ENCODE measurements around the gene PIK3R5.

DNA sequence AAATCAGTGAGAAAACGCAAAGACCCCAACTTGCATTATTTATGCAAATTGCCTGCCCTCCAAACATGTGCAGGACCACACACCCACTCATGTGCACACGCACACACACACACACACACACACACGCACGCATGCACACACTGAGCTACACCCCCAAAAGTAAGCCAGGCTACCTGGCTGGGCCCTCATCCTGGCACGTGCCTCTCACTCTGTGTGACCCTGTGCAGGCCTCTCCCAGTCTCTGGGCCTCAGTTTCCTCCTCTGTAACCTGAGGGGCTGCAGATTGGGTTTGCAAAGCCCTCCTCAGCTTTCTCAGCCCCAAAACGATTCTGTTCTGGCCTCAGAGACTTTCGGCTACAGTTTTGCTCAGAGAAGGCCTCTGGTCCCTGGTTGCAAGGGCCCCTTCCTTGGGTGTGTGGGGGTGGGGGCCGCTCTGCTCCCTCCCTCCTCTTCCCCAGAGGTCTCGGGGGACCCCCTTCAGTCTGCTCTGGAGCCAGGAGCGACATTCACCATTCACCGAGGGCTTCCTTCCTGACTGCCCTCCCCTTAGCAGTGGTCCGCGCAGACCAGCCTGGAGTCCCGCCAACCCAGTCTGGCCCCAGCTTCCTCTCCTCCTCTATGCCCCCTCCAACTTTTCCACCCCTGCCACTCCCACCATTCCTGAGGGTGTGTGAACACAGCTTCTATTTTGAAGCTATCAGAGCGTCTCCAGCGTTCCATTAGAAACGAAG, 92.6 kb downstream of the PIK3R5 start:
- TF ChIP-seq, protein P1, sequence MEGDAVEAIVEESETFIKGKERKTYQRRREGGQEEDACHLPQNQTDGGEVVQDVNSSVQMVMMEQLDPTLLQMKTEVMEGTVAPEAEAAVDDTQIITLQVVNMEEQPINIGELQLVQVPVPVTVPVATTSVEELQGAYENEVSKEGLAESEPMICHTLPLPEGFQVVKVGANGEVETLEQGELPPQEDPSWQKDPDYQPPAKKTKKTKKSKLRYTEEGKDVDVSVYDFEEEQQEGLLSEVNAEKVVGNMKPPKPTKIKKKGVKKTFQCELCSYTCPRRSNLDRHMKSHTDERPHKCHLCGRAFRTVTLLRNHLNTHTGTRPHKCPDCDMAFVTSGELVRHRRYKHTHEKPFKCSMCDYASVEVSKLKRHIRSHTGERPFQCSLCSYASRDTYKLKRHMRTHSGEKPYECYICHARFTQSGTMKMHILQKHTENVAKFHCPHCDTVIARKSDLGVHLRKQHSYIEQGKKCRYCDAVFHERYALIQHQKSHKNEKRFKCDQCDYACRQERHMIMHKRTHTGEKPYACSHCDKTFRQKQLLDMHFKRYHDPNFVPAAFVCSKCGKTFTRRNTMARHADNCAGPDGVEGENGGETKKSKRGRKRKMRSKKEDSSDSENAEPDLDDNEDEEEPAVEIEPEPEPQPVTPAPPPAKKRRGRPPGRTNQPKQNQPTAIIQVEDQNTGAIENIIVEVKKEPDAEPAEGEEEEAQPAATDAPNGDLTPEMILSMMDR (IDR thresholded peaks at IDR 0.05): no peak
- TF ChIP-seq POLR2A (IDR thresholded peaks at IDR 0.05): no peak
